ENCODE measurements around the gene INO80D.
"Not testable (repeated sequence)": the region's sequence is repeated elsewhere in the genome, so short reads cannot be mapped to it uniquely, and the experiment has no call there.

Gene INO80D

GRCh38 chr2:206083602-206084438 is 2.2 kb downstream of the INO80D start:
- no peak for DNase-seq (ENCODE audit: low read depth in 2 of 2)

GRCh38 chr2:206082298-206082843 is 3.6 kb downstream of the INO80D start:
- DNase-seq (ENCODE audit: low read depth in 2 of 2), result no peak

GRCh38 chr2:206080927-206081326 is 5.0 kb downstream of the INO80D start:
- DNase-seq (ENCODE audit: low read depth in 2 of 2), result no peak

- no peak for DNase-seq (ENCODE audit: low read depth in 2 of 2)
These were observed 6.1 kb downstream of the INO80D start for GRCh38 chr2:206079699-206080465.

GRCh38 chr2:206077879-206078278 is 8.1 kb downstream of the INO80D start:
- DNase-seq (ENCODE audit: low read depth in 2 of 2), result not testable (repeated sequence)

GRCh38 chr2:206075113-206075512 is 10.9 kb downstream of the INO80D start:
- no peak for DNase-seq (ENCODE audit: low read depth in 2 of 2)

- no peak for DNase-seq (ENCODE audit: low read depth in 2 of 2)
These were observed 14.2 kb downstream of the INO80D start for GRCh38 chr2:206071807-206072206.

GRCh38 chr2:206069417-206069816 is 16.6 kb downstream of the INO80D start:
- no peak for DNase-seq (ENCODE audit: low read depth in 2 of 2)

- no peak for DNase-seq (ENCODE audit: low read depth in 2 of 2)
These were observed 17.8 kb downstream of the INO80D start for GRCh38 chr2:206068207-206068606.

GRCh38 chr2:206064077-206064476 is 21.9 kb downstream of the INO80D start:
- no peak for DNase-seq (ENCODE audit: low read depth in 2 of 2)

- no peak for DNase-seq (ENCODE audit: low read depth in 2 of 2)
These were observed 22.3 kb downstream of the INO80D start for GRCh38 chr2:206063635-206064034.

- DNase-seq (ENCODE audit: low read depth in 2 of 2), result no peak
These were observed 23.2 kb downstream of the INO80D start for GRCh38 chr2:206062724-206063123.

GRCh38 chr2:206056286-206056685 is 29.7 kb downstream of the INO80D start:
- DNase-seq (ENCODE audit: low read depth in 2 of 2), result no peak

GRCh38 chr2:206054952-206055351 is 31.0 kb downstream of the INO80D start:
- DNase-seq (ENCODE audit: low read depth in 2 of 2), result no peak

GRCh38 chr2:206051912-206052311 is 34.1 kb downstream of the INO80D start:
- no peak for DNase-seq (ENCODE audit: low read depth in 2 of 2)

GRCh38 chr2:206049392-206049791 is 36.6 kb downstream of the INO80D start:
- DNase-seq (ENCODE audit: low read depth in 2 of 2), result no peak

- DNase-seq (ENCODE audit: low read depth in 2 of 2), result no peak
These were observed 40.7 kb downstream of the INO80D start for GRCh38 chr2:206045251-206045650.

GRCh38 chr2:206040525-206040924 is 45.4 kb downstream of the INO80D start:
- DNase-seq (ENCODE audit: low read depth in 2 of 2), result no peak

GRCh38 chr2:206035393-206035792 is 50.6 kb downstream of the INO80D start:
- DNase-seq (ENCODE audit: low read depth in 2 of 2), result not testable (repeated sequence)

- DNase-seq (ENCODE audit: low read depth in 2 of 2), result not testable (repeated sequence)
These were observed 52.5 kb downstream of the INO80D start for GRCh38 chr2:206033452-206033851.

GRCh38 chr2:206031950-206032567 is 53.9 kb downstream of the INO80D start:
- no peak for DNase-seq (ENCODE audit: low read depth in 2 of 2)

- DNase-seq (ENCODE audit: low read depth in 2 of 2), result no peak
These were observed 54.7 kb downstream of the INO80D start for GRCh38 chr2:206031162-206031784.

Data from stimulated activated CD8-positive, alpha-beta memory T cell treated with anti-CD3 and anti-CD28 coated beads, Interleukin-7, amount 100 ng/mL, for 4 hours (primary cell).